Esophagus mucosa (tissue), 1 donor: Measurements from ENCODE around the gene ST13. TPM values are rescaled to one million over a fixed set of nuclear protein-coding genes. Genes with fewer than 3 reads are reported as not detected.
"Not testable (repeated sequence)": the region's sequence is repeated elsewhere in the genome, so short reads cannot be mapped to it uniquely, and the experiment has no call there.

Source experiments
- ATAC-seq: fragments of 200-7000 bp; cut with Tn5 transposase; one replicate; pipeline ENCODE4 v1.9.1; 2020
- total RNA-seq: library from RNA; stranded (reverse); gene quantifications from one replicate; pipeline ENCODE4 v1.2.4, GENCODE V29; 2023
- donor health status: DM: yes; HTN: yes; CAD: no.

The ST13 gene
- total RNA-seq, 1 donor from 2014 or later, result 120 TPM

DNA sequence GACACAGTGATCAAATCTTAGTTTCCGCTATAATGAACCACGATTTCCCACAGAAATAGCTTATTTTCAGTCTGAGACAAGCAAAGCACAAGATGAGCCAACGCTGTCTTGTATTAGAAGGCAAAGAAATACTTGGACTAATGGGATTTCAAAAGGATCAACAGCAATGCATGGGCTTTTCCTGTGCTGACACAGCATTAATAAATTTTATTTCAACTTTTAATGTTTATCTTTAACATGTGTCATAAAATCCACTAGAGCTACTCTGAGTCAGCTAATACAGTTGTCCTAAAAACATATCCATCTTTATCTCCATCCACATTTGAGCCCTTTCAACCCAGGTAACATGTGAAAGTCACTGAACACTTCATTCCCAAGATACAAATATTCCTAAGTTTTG lies 21.8 kb downstream of the ST13 start:
- ATAC-seq, result no peak

GRCh38 chr22:40829131-40829530 lies 27.3 kb downstream of the ST13 start:
- ATAC-seq, result no peak

- ATAC-seq, result no peak
These were observed 29.3 kb downstream of the ST13 start for GRCh38 chr22:40826984-40827741.

DNA sequence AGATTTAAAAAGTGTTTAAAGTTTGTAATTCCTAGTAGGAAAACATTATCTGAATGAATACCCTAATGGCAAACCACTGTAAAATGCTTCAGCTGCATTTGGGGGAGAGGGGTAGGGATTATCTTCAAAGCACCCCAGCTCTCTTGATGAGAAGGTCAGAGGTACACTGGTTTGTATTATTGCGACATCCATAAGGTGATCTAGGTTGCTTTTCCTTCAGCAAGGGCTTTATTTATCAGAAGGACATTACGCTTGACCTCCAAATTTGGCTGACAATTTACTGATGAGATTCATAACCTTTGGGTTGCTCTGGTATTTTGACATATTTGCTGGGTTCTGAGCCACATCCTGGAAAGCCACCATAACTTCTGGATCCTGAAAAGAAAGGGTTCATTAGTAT lies 30.1 kb downstream of the ST13 start:
- ATAC-seq, result not testable (repeated sequence)

DNA sequence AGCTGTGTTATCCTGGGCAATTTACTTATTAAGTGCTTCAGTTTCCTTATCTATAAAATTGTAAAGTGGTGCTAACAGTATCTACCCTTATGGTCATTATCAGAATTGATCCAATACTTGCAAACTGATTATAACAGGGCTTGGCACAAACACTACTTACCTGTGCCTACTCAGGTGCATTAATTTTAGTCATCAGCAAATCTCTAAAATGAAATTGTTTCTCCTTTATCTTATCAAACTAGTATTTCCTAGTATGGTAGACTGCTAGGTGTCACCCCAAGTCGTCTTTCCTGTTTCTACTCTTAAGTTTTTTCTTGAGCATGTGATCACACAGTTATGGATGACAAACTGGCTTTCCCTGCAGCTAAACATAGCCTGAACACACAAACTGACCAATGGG lies 33.0 kb downstream of the ST13 start:
- no peak for ATAC-seq

GRCh38 chr22:40819599-40820140 lies 36.8 kb downstream of the ST13 start:
- ATAC-seq, result no peak

DNA sequence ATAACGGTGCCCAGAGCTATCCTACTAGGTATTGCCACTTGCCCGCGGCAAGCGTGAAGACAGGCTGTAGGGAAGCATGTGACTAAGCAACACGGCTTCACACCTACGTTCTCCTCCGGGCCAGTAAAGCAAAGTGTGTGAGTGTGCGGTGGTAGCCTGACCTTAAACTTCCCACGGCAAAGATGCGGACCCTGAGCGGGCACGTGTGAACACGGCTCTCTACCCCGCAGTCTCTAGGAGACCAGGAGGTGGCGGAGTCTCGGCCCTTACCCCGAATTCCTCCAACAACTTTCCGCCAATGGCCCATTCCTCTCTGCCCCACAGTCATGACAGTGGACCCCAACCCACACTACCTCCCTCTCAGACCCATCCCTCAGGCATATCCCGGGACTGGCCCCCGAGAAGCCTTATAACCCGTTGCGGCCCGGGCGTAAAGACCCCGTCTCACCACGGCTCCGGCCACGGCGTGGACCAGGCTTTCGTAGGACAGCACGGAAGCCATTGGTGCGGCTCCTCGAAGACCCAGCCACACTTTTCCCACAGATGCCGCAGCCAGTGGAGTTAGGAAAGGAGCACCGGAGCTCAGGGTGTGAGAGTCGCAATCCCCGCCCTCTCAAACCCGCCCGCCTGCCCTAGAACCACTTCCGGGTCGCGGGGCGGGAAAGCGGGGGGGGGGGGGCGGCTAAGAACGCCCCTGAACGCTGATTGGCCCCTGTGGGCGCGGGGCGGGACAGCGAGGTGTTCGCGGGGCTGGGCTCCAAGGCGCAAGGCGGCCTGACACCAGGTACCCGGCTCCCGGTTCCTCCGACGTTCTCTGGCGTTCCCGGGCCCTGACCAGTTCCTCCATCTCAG lies 37.5 kb downstream of the ST13 start, which contains the start of gene SLC25A17:
SLC25A17 (minus strand) TSS at position 600 of the 852 bp plus-strand sequence; CDS start at position 502, 98 bp downstream.
- ATAC-seq, result peak; percentile 97

GRCh38 chr22:40818192-40818746 lies 38.2 kb downstream of the ST13 start:
- ATAC-seq, result no peak

DNA sequence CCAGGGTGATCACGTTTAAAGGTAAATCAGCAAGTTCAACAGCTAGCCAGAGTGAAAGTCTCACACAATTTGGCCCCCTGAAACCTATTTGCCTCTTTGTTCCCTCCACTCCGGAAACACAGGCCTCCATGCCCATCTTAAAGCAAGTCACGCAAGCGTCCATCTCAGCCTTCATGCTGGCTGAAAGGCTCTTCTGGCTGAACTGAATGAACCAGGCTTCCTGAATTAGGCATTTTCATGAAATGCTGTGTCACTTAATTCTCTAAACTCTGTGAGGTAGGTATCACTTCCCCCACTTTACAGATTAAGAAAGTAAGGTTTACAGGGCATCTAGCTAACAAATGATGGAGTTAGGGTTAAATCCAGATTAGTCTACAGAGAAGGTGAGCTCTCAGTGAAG lies 38.7 kb downstream of the ST13 start:
- no peak for ATAC-seq

- ATAC-seq, result no peak
These were observed 42.5 kb downstream of the ST13 start for GRCh38 chr22:40813912-40814315.

DNA sequence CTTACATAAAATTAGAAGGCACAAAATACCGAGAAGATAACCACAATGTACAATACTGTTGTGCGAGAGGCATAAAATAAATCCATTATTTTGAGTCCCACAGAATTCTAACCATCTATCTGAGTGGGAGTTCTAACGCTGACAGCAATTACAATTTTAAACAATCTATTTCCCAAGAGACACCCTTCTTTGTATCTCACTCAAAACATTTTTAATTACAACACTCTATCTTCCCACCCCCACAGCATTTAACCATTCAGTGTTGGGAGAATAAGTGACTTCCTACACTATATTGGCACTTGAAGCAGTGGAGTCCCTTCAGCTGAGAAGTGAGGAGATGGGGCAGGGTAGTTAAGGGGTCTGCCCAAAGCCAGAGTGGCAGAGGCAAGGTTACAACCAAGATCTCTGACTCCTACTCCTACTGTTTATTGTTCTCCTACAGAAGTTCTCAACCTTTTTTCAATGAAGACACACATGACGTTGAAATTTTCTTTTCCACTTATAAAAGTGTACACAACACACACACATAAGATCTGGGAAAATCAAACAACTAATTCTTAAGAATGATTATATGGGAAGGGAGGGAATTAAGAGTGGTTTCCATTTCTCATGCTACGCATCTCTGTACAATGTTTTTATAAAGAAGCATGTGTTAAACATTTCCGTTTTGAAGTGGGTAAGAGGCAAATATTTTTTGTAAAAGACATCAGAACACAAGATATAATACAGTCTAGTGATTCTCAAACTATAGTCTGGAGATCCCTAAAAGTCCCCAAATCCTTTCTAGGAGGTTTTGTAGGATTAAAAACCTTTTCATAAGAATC lies 48.2 kb downstream of the ST13 start:
- no peak for ATAC-seq

GRCh38 chr22:40806711-40807110 lies 49.7 kb downstream of the ST13 start:
- no peak for ATAC-seq

GRCh38 chr22:40805699-40806203 lies 50.7 kb downstream of the ST13 start:
- peak; percentile 78 for ATAC-seq

GRCh38 chr22:40805239-40805638 lies 51.2 kb downstream of the ST13 start:
- ATAC-seq, result no peak

- no peak for ATAC-seq
These were observed 53.1 kb downstream of the ST13 start for GRCh38 chr22:40803321-40803720.

DNA sequence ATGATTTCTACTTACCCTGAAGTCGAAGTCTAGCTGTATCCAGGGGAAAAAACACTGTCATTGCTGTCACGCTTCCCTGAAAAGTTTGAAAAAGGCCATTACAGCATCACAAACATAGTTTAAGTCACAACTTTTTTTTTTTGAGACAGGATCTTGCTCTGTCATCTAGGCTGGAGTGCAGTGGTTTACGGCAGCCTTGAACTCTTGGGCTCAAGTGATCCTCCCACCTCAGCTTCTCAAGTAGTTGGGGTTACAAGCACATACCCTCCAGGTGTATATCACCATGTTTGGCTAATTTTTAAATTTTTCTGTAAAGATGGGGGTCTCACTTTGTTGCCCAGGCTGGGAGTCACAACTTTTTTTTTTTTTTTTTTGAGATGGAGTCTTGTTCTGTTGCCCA lies 57.4 kb downstream of the ST13 start:
- ATAC-seq, result no peak

DNA sequence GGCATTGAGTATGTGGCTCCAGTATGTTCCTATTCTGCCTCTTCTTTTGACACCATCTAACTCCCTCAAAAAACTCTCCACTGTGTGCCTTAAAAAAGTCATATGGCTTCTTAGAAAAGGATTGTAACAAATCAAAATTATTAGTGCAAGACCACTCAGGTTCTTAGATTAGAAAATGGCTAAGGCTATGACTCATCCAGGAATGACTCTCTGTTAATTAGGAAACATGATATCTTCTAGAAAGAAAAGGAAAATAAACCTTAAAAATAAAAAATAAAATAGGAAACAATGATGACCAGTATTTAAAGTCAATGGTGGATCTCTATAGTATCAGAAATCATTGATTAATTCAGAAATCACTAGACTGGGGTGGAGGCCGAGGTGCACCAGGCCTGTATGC lies 59.0 kb downstream of the ST13 start:
- no peak for ATAC-seq

GRCh38 chr22:40792451-40792850 lies 64.0 kb downstream of the ST13 start:
- ATAC-seq, result no peak

GRCh38 chr22:40791241-40791640 lies 65.2 kb downstream of the ST13 start:
- ATAC-seq, result no peak

DNA sequence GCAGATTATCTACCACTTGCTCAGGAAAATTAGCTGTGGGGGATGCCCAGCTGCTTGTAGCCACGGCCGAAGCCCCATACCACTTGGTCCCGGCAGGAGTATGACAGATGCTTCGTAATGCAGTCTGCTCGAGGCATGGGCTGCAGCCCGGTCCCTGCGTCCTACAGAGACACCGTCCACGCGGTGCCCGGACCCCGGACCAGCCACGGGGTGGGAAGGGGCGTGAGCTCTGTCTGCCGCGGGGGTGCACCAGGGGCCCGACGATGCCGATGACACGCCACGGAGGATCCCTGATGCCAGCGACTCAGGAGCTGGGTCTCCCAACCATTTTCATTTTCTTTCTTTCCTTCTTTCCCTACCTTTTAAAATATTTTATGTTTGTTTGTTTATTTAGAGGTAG lies 67.3 kb downstream of the ST13 start:
- ATAC-seq, result no peak

DNA sequence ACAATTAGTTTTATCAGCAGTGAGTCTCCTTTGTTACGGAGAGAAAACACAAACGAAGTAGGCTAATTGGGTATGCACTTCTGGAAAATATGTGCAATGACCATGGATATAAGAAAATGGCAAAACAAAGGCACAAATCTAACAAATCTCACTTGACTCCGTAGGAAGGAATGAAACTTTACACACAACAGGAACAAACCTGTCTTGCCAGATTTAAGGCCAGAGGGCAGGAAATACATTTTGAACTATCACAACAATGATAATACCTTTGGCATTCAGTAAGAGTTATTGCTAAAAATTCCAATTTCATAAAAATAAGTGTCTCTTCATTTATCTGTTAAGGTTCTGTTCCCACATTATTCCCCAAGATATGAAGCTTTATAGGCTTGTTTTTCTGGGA lies 73.9 kb downstream of the ST13 start:
- ATAC-seq, result peak; percentile 31

DNA sequence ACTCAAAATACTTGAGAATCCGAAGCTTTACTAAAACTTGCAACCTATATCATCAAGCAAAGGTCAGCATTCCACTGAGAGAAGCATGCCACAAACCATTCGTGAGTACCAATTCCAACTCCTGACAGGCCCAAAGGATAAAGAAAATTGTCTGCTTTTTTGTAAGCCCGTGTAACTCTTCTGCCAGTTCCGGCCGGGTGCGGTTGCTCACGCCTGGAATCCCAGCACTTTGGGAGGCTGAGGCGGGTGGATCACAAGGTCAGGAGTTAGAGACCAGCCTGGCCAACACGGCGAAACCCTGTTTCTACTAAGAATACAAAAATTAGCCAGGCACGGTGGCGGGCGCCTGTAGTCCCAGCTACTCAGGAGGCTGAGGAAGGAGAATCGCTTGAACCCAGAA lies 74.7 kb downstream of the ST13 start:
- not testable (repeated sequence) for ATAC-seq
